ENCODE results near the gene DMPK.

DNA sequence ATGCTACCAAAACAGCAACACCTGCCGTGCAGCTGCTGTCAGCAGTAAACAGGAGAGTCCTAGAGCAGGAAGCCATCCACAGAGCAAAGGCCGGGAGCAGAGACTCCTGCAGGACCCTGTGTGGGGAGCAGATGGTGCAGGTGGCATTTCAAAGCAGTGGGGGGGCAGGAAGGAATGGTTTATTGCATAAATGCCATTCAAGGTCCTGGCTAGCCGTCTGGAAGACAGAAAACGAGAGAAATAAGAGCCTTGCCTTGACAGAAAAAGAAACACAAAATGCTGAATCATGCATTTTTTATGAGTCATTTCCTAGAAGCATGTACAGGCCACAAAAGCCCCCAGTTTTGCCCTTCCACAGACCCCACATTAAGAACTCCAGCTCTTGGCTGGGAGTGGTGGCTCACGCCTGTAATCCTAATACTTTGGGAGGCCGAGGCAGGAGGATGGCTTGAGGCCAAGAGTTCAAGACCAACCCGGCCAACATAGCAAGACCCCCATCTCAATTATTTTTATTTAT is 27.4 kb upstream of the DMPK start:
- TF ChIP-seq, protein P1, sequence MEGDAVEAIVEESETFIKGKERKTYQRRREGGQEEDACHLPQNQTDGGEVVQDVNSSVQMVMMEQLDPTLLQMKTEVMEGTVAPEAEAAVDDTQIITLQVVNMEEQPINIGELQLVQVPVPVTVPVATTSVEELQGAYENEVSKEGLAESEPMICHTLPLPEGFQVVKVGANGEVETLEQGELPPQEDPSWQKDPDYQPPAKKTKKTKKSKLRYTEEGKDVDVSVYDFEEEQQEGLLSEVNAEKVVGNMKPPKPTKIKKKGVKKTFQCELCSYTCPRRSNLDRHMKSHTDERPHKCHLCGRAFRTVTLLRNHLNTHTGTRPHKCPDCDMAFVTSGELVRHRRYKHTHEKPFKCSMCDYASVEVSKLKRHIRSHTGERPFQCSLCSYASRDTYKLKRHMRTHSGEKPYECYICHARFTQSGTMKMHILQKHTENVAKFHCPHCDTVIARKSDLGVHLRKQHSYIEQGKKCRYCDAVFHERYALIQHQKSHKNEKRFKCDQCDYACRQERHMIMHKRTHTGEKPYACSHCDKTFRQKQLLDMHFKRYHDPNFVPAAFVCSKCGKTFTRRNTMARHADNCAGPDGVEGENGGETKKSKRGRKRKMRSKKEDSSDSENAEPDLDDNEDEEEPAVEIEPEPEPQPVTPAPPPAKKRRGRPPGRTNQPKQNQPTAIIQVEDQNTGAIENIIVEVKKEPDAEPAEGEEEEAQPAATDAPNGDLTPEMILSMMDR (IDR thresholded peaks at IDR 0.05), result no peak
- TF ChIP-seq POLR2A (IDR thresholded peaks at IDR 0.05), result no peak
